Astrocyte of the spinal cord (primary cell): ENCODE results near the gene ARFGEF3.

Experiments
- DNase-seq: peaks from one replicate; pipeline ENCODE4 v3.0.0; 2011; ENCODE audit warnings: low read depth, low spot score
- H3K4me3 ChIP-seq: 2 replicates; pipeline ENCODE4 v1.5.1; 2011; ENCODE audit warnings: low read depth, mild to moderate bottlenecking, low read length, moderate library complexity
- in situ Hi-C: cut with HindIII; loops from 2 replicates; pipeline ENCODE4 v1.10.0; 2017; ENCODE audit warnings: low sequenced_read_pairs
- TF ChIP-seq, protein P1 (sequence below): IDR thresholded peaks from 2 replicates; pipeline ENCODE4 v1.5.1; 2012; ENCODE audit warnings: low read depth, mild to moderate bottlenecking, low read length, inconsistent platforms

The ARFGEF3 gene

GRCh38 chr6:138336221-138336620, 174.5 kb downstream of the ARFGEF3 start:
- TF ChIP-seq, protein P1, sequence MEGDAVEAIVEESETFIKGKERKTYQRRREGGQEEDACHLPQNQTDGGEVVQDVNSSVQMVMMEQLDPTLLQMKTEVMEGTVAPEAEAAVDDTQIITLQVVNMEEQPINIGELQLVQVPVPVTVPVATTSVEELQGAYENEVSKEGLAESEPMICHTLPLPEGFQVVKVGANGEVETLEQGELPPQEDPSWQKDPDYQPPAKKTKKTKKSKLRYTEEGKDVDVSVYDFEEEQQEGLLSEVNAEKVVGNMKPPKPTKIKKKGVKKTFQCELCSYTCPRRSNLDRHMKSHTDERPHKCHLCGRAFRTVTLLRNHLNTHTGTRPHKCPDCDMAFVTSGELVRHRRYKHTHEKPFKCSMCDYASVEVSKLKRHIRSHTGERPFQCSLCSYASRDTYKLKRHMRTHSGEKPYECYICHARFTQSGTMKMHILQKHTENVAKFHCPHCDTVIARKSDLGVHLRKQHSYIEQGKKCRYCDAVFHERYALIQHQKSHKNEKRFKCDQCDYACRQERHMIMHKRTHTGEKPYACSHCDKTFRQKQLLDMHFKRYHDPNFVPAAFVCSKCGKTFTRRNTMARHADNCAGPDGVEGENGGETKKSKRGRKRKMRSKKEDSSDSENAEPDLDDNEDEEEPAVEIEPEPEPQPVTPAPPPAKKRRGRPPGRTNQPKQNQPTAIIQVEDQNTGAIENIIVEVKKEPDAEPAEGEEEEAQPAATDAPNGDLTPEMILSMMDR: no peak

GRCh38 chr6:138337076-138337475, 175.3 kb downstream of the ARFGEF3 start:
- no peak for DNase-seq
- TF ChIP-seq, protein P1: no peak
- no peak overlapping the region for H3K4me3 ChIP-seq
- in situ Hi-C loops: no loop called here

More at GRCh38 chr6:138336221-138336620, 174.5 kb downstream of the ARFGEF3 start:
- no peak for DNase-seq
- in situ Hi-C loops: no loop called here
- no peak overlapping the region for H3K4me3 ChIP-seq

DNA sequence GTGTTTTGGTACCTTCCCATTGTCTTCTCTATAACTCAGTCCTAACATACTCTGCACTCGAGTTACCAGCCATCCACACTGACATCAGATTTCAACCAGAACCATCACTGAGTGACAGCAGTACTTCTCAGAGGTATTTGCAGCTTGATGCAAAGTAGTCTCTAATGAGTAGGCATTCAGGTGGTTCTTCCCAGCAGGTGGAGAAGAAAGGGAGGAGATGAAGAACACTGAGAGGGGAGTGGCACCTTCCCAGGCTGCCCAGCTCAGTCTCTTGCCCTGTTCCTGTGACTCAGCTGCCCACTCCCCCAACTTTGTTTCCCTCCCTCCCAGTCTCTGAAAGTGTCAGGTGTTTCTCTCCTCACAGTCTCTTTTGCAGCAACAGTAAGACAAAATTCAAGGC, 177.3 kb downstream of the ARFGEF3 start:
- in situ Hi-C loops: no loop called here
- TF ChIP-seq, protein P1: no peak

GRCh38 chr6:138341176-138341575, 179.4 kb downstream of the ARFGEF3 start:
- no peak overlapping the region for H3K4me3 ChIP-seq
- in situ Hi-C loops: no loop called here
- TF ChIP-seq, protein P1: no peak
- no peak for DNase-seq

More for the DNA sequence above, 177.3 kb downstream of the ARFGEF3 start:
- H3K4me3 ChIP-seq: no peak overlapping the region
- no peak for DNase-seq

GRCh38 chr6:138343112-138343511, 181.4 kb downstream of the ARFGEF3 start:
- H3K4me3 ChIP-seq: no peak overlapping the region
- in situ Hi-C loops: no loop called here
- TF ChIP-seq, protein P1: no peak
- DNase-seq: no peak

DNA sequence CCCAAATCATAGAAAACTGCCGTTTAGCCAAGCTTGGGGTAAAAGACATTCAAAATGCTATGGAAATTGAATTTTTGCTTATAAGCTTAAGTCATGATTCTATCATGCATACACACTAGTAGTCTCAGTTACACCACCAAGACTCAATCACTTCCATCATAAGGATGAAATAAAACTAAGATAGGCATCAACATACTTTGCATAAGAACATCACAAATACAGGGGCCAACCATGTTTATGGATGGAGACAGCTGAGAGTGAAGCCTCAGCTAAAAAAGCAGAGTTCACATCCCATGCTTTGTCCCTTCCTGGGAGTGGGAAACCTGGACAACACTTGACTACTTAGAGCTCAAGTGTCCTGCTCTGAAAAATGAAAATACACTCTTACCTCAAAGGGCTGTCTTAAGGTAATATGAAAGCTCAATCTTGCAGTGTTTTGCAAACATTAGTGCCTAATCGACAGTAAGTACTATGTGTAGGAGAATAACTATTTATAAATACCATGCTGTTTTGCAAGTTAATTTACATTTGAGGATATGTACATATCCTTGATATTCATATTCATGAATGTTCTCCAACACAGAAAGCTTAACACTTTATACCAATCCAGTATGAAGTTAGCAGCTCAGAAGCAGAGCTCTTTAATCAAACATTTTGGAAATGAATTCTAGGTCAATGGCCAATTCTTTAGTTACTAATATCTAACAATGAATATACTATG, 184.0 kb downstream of the ARFGEF3 start:
- in situ Hi-C loops: no loop called here
- TF ChIP-seq, protein P1: no peak
- H3K4me3 ChIP-seq: no peak overlapping the region
- DNase-seq: no peak
